GM19324 (cell line): ENCODE results near the gene ABHD14A.
A peak's percentile ranks its signal among the peaks of the same experiment; 100 is the strongest.

Source experiments
- ATAC-seq: cut with Tn5 transposase; IDR thresholded peaks from one replicate; pipeline ENCODE4 v1.9.1; 2021; ENCODE audit warnings: mild to moderate bottlenecking, moderate library complexity; ENCODE audit not compliant: unreplicated experiment, low FRiP score

ABHD14A gene

DNA sequence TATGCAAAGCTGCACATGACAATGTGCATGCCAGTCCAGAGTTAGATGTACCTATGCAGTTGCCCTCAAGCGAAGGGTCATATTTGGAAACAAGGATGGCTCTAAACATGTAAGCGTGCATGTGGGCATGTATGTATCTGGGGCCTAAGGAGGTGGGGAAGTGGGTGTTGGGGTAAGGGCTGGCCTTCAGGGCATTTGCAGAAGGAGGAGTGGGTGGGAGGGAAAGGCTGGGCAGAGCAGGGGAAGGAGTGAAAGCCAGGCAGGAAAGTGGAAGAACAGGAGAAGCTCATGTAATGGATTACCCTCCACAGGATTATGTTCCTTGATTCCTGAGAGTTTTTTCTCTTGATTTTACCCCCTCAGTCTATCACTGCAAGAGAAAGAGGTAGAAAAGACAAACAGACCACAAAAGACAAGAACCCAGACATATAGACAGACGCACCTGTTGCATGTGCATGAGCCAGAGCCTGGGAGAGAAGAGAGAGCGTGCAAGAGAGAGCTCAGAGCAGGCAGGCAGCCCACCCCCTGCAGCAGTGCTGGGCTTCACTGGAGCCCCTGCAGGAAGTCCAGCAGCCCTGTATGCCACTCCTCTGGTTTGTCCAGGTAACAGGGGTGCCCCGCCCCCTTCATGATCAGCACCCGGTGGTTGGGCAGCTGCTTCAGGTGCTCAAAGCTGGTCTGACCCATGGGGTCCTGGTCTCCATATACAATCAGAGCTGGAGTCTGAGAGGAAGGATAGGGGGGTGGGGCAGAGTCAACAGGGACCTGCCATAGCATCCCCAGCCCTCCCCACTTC lies 5.8 kb upstream of the ABHD14A start:
- no peak for ATAC-seq

DNA sequence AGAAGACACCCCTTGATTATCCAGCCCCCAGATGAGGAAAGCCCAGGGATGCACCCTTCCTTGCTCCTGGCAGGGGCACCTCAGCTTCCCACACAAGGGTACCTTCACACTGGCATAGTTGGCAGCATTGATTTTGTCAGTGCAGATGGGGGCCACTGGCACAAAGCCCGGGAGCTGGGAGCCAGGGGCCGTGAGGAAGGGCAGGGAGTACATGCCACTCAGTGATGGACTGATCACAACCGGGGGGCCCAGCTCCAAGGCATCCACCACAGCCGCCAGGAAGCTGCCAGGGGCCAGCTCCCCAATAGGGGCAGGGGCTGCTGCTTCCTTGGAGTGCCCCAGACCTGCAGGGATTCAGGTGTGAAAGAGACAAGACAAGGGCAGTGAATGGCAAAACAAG lies 5.0 kb upstream of the ABHD14A start:
- ATAC-seq = no peak

GRCh38 chr3:51970606-51971300 lies 4.1 kb upstream of the ABHD14A start:
- ATAC-seq = no peak

- ATAC-seq = no peak
Observed at GRCh38 chr3:51971350-51971749, 3.5 kb upstream of the ABHD14A start.

DNA sequence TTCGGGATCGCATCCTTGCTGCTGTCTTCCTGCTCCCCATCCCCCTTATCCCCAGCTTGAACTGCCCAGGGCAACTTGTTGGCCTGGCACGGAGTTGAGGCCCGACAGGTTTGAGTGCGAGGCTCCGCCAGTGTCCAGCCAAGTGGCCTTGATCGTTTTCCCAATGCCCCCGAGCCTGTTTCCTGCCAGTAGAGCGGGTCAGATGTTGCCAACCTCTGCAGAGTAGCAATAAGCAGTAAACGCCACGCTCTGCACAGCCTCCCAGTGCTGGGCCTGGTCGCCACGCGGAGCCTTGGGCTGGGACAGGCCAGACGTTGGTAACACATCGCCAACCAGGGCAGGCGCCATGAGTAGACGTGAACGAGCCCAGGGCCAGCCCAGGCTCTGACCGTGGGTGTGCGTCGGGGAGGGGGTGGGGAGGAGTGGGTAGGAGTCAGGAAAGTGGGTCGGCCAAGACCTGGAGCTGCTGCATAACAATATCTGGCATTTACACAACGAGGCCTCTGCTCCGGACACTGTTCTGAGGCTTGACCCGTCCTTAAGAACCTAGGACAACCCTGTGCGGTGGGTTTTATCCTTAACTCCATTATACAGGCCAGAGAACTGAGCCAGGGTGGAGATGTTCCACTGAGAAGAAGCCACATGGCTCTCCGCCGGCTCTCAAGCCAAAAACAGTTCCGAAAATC lies 444 bp upstream of the ABHD14A start:
- no peak for ATAC-seq

DNA sequence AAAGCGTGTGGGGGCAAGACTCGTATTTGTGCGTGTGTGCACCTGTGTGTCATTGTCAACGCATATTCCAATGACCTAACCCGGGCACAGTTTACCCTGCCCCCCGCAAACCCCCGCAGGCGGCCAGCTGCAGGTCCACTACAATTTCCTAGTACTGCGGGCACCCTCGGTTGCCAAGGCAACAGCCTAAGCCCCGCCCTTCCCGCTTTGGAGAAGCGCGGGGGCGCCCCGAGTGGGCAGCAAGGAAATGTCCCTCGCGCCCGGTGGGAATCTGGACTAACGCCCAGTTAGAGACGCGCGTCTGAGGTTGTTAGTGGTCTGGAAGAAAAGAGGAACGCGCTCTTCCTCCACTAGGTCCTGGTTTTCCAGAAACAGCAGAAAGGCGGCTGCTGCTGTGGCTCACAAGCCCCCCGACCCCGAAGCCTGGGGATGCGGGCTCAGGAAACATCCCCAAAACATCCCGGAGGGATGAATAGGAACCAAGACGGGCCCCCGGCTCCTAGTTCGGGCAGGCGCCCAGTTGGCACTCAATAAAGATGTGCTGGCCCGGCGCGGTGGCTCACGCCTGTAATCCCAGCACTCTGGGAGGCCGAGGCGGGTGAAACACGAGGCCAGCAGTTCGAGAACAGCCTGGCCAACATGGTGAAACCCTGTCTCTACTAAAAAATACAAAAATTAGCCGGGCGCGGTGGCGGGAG lies 1.1 kb downstream of the ABHD14A start:
- ATAC-seq = no peak

DNA sequence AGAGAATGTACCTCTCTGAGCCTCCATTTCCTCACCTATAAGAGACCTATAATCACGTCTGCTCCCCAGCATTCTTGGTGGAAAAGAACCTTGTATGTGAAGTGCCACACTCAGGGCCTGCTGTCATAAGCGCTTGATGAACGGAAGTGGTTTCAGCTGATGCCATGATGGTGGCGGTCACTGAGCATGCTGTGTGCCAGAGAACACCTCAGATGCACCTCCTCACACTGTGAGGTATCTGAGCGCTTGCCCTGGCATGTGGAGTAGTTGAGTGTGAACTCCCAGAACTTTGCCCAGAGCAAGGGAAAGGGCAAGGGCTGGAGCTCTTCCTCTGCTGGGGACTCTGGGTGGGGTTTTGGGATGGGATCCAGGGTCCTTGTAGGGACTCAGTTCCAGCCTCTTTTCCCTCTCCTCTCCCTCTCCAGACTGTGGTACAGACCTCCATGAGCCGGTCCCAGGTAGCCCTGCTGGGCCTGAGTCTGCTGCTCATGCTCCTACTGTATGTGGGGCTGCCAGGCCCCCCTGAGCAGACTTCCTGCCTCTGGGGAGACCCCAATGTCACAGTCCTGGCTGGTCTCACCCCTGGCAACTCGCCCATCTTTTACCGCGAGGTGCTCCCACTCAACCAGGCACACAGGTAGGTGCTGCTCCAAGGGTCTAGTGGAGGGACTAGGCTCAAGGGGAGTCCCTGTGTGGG lies 2.7 kb downstream of the ABHD14A start:
- no peak for ATAC-seq

GRCh38 chr3:51978143-51978502 lies 3.3 kb downstream of the ABHD14A start:
- ATAC-seq = no peak

GRCh38 chr3:51980253-51980652 lies 5.4 kb downstream of the ABHD14A start:
- ATAC-seq = no peak

GRCh38 chr3:51982352-51982837 lies 7.5 kb downstream of the ABHD14A start:
- ATAC-seq = peak; percentile 43

- ATAC-seq = peak; percentile 75
Observed at GRCh38 chr3:51982838-51983577, 8.1 kb downstream of the ABHD14A start, which contains the start of gene ACY1. Gene ACY1, plus strand, starts transcription at chr3:51983535. Its CDS starts 530 bp downstream, at chr3:51984065.

DNA sequence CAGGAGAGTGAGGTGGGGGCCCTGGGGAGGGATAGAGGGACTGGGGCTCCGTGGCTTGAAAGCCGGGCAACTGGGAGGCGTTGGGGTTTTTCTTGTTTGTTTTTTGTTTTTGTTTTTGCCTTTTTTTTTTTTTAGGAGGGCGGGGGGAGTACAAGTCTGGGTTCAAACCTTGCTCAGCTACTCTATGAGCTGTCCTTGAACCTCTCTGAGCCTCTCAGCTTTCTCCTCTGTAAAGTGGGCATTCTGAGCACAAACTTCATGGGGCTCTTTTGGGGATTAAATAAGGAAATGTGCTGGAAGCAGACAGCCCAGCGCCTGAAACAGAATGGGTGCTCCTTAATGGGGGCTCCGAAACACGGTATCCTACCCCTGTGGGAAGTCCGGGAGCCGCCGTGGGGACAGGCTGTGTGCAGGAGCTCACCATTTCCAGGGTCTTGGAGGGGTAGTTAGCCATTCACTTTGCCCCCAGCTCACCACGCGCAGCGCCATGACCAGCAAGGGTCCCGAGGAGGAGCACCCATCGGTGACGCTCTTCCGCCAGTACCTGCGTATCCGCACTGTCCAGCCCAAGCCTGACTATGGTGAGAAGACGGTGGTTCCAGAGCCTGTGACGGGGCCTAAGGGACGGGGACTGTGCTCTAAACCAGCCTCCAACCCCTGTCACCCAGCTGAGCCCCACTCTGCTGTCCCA lies 8.9 kb downstream of the ABHD14A start:
- no peak for ATAC-seq

- ATAC-seq = no peak
Observed at GRCh38 chr3:51984269-51984647, 9.4 kb downstream of the ABHD14A start.

GRCh38 chr3:51985063-51985462 lies 10.2 kb downstream of the ABHD14A start:
- no peak for ATAC-seq

DNA sequence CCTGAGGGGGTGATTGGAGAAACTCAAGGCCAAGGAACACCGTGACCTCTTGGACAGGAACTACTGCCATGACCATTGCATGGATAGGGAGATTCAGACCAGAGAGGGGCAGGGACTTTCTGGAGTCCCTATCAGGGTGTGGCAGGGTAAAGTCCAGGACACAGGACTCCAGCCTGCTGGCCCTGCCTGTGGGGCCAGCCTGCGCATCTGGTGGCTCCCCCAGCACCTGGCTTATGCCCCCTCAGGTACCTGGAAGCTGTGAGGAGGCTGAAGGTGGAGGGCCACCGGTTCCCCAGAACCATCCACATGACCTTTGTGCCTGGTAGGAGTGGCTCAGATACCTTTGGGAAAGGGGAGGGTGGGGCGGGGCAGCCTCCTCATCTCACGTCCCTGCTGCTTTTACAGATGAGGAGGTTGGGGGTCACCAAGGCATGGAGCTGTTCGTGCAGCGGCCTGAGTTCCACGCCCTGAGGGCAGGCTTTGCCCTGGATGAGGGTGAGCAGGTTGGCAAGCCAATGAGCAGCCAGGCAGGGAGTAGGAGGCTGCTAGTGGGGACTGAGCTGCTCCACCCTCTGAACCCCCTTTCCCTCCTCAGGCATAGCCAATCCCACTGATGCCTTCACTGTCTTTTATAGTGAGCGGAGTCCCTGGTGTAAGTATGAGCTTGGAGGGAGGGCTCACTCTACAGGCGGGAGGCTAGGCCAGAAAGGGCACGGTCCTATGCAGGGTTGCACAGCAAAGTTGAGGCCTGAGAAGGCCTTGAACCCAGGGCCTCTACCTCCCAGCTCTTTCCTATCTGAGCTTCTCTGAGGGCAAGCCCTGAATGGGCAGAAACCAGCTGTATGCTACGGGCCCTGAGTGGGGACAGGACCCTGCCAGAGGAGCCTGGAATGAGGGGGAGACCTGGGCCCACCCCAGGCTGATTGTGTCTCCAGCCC lies 11.4 kb downstream of the ABHD14A start:
- ATAC-seq = no peak

DNA sequence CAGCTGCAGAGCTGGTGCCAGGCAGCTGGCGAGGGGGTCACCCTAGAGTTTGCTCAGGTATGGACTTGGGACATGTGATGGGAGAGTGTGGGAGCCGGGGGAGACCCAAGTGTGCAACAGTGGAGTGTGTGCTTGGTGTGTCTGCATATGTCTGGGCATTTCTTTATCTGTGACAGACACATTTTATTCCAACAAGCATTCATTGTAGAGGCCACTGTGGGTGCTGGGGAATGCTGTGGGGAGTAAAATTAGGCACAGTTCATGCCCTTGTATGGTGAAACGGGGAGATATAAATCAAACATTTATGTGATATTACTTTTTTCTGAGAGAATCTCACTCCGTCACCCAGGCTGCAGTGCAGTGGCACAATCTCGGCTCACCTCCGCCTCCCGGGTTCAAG lies 12.7 kb downstream of the ABHD14A start:
- no peak for ATAC-seq

GRCh38 chr3:51988286-51989146 lies 13.7 kb downstream of the ABHD14A start:
- no peak for ATAC-seq
